HUES6 (cell line): ENCODE data around the gene ATF4.
A peak's percentile ranks its signal among the peaks of the same experiment; 100 is the strongest.

Source experiments
- H3K27ac ChIP-seq: 2 replicates; pipeline ENCODE4 v1.7.0; 2013; ENCODE audit warnings: low read depth, mild to moderate bottlenecking, low read length, inconsistent platforms
- H3K27me3 ChIP-seq: 2 replicates; pipeline ENCODE4 v1.6.1; 2013; ENCODE audit warnings: low read length; ENCODE audit not compliant: control insufficient read depth, insufficient read depth
- H3K36me3 ChIP-seq: 2 replicates; pipeline ENCODE4 v1.6.1; 2013; ENCODE audit warnings: low read length; ENCODE audit not compliant: control insufficient read depth, insufficient read depth
- H3K4me1 ChIP-seq: 2 replicates; pipeline ENCODE4 v1.6.1; 2013; ENCODE audit warnings: low read length; ENCODE audit not compliant: control insufficient read depth, insufficient read depth
- H3K4me3 ChIP-seq: 2 replicates; pipeline ENCODE4 v1.5.1; 2013; ENCODE audit warnings: low read depth, low read length
- H3K9ac ChIP-seq: one replicate; pipeline ENCODE4 v1.6.1; 2013; ENCODE audit warnings: mild to moderate bottlenecking, low read length
- H3K9me3 ChIP-seq: 2 replicates; pipeline ENCODE4 v1.6.1; 2013; ENCODE audit warnings: low read depth, low read length; ENCODE audit not compliant: control insufficient read depth, insufficient read depth

ATF4 gene

GRCh38 chr22:39522567-39523300 is 2.4 kb downstream of the ATF4 start:
- Histone ChIP-seq H3K27me3 (peaks cover 2% of the 10 kb centered on the region; the same call in 1 of the 2 replicates), H3K36me3 (peaks cover 47% of the 10 kb centered on the region)

DNA sequence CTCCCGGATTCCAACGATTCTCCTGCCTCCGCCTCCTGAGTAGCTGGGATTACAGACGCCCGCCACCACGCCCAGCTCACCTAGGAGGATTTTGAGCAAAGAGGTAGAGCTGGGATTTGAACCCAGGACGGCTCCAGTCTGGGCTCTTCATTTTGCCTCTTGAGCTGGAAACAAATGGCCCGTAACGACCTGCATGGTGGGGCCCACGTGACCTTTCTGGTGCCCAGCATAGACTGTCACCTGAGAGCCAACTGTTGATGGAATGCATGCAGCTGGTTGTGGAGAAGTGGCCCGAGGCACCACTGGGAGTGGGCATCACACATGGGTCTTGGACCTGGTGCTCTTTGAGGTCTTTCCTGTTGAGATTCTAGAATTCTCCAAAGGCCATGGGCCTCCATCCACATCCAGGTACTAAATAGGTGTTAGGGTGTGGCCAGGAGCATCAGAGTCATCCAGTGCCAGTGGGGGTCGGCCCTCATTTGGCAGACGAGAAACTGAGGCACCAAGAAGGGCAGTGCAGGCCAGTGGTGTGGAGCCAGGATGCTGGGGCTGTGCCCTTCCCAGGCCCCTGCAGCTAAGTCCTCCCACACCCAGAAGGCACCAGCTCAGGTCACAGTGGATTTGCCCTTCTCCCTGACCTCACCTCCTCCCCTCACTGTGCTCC is 3.9 kb downstream of the ATF4 start:
- Histone ChIP-seq H3K36me3 (peaks cover 56% of the 10 kb centered on the region), H3K27me3 (no peaks in the 10 kb centered on the region), H3K4me1 (peaks cover 20% of the 10 kb centered on the region; the same call in 1 of the 2 replicates), H3K27ac (no peak overlapping the region), H3K9ac (no peak overlapping the region), H3K4me3 (no peak overlapping the region), H3K9me3 (no peaks in the 10 kb centered on the region)

More at GRCh38 chr22:39522567-39523300, 2.4 kb downstream of the ATF4 start:
- Histone ChIP-seq H3K4me3 (peak overlapping the region; percentile 80), H3K9ac (peak overlapping the region; percentile 41), H3K4me1 (peaks cover 15% of the 10 kb centered on the region), H3K27ac (no peak overlapping the region), H3K9me3 (no peaks in the 10 kb centered on the region)

GRCh38 chr22:39524753-39525657 is 4.6 kb downstream of the ATF4 start:
- Histone ChIP-seq H3K9me3 (no peaks in the 10 kb centered on the region), H3K9ac (no peak overlapping the region), H3K36me3 (peaks cover 63% of the 10 kb centered on the region), H3K4me3 (no peak overlapping the region), H3K27ac (no peak overlapping the region), H3K27me3 (no peaks in the 10 kb centered on the region), H3K4me1 (peaks cover 26% of the 10 kb centered on the region; the same call in 1 of the 2 replicates)

GRCh38 chr22:39525658-39525975 is 5.3 kb downstream of the ATF4 start:
- Histone ChIP-seq H3K9me3 (no peaks in the 10 kb centered on the region), H3K36me3 (peaks cover 66% of the 10 kb centered on the region), H3K9ac (no peak overlapping the region), H3K27ac (no peak overlapping the region), H3K27me3 (no peaks in the 10 kb centered on the region), H3K4me1 (peaks cover 26% of the 10 kb centered on the region; the same call in 1 of the 2 replicates), H3K4me3 (no peak overlapping the region)

GRCh38 chr22:39526736-39527171 is 6.4 kb downstream of the ATF4 start:
- Histone ChIP-seq H3K27me3 (no peaks in the 10 kb centered on the region), H3K4me1 (peaks cover 34% of the 10 kb centered on the region), H3K9ac (no peak overlapping the region), H3K9me3 (no peaks in the 10 kb centered on the region), H3K4me3 (no peak overlapping the region), H3K27ac (no peak overlapping the region), H3K36me3 (peaks cover 61% of the 10 kb centered on the region)

- Histone ChIP-seq H3K9me3 (no peaks in the 10 kb centered on the region), H3K27me3 (no peaks in the 10 kb centered on the region), H3K36me3 (peaks cover 53% of the 10 kb centered on the region), H3K4me1 (peaks cover 37% of the 10 kb centered on the region), H3K27ac (no peak overlapping the region), H3K9ac (peak overlapping the region; percentile 9), H3K4me3 (no peak overlapping the region)
Measured at GRCh38 chr22:39527481-39527961, 7.2 kb downstream of the ATF4 start.

GRCh38 chr22:39528080-39528661 is 7.8 kb downstream of the ATF4 start:
- Histone ChIP-seq H3K27ac (no peak overlapping the region), H3K4me1 (peaks cover 37% of the 10 kb centered on the region), H3K9me3 (no peaks in the 10 kb centered on the region), H3K36me3 (peaks cover 47% of the 10 kb centered on the region), H3K9ac (peak overlapping the region; percentile 1), H3K4me3 (no peak overlapping the region), H3K27me3 (no peaks in the 10 kb centered on the region)

DNA sequence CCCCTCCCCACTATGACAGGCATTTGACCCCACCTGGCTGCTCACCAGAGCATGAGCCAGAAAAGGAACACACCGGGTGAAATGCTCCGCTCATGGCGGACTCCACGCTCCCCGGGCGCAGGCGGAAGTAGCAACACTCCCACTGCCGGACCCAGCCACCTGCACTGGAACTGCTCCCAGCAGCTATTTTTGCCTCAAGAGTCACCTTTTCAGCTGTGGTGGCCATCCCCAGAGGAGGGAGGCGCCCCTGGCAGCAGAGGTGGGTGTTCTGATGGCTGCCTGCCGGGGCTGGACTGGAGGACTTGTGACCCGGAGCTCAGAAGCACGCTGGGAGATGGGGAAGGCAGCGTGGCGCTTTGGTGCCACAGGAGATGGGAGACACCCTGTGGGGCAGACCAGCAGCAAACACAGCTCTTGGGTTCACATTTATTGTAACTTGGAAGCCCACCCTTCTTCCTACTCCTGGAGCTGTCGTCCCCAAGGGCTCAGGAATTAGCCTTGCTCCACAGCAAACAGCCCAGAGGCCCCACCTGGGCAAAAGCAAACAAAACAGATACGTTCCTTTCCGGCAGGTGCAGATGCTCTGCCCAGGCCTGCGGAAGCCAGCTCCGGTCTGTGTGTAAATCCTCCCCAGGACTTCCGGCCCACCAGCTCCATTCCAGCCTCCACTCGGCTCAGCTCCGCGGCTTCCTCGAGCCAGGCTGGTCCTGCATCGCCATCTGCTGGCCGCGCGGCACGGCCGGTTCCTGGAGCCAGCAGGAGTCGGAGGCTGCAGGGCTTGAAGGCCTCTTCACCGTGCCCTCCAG is 8.5 kb downstream of the ATF4 start:
- peak overlapping the region; percentile 7 for H3K9ac ChIP-seq
- H3K36me3 ChIP-seq, result peaks cover 42% of the 10 kb centered on the region
- H3K27ac ChIP-seq, result no peak overlapping the region
- no peaks in the 10 kb centered on the region for H3K27me3 ChIP-seq
- no peaks in the 10 kb centered on the region for H3K9me3 ChIP-seq
- H3K4me3 ChIP-seq, result no peak overlapping the region
- peaks cover 41% of the 10 kb centered on the region for H3K4me1 ChIP-seq

DNA sequence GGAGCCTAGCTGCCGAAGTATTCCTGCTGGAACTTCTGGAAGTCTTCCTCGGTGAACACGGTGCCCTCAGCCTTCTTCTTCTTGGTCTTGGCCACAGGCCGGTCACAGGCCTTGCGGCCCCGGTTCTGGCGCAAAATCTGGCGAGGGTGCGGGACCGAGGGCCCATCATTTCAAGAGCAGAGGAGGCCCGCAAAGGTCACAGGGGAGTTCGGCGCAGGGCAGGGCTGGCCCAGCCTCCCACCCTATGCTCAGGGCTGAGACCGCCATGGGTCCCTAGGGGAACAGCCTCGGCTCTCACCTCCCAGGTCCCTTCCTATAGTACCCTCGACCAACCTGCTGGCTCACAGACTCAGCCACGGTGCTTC is 9.1 kb downstream of the ATF4 start:
- Histone ChIP-seq H3K4me3 (no peak overlapping the region), H3K27ac (no peak overlapping the region), H3K9me3 (no peaks in the 10 kb centered on the region), H3K9ac (peak overlapping the region; percentile 7), H3K36me3 (peaks cover 36% of the 10 kb centered on the region), H3K4me1 (peaks cover 47% of the 10 kb centered on the region), H3K27me3 (no peaks in the 10 kb centered on the region)

DNA sequence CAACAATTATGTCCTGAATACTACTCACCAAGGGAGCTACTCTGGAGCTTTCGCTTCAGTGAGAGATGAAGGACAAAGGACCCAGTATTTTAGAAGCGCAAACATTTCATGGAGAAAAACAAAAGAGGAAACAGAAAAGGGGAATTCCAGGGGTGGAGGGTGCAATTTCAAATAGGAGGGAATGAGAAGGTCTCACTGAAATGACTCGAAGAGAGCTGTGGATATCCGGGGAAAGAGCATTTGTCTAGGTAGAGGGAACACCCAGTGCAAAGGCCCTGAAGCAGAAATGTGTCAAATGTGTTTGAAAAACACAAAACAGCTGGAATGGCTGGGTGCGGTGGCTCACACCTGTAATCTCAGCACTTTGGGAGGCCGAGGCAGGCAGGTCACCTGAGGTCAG is 9.8 kb downstream of the ATF4 start:
- Histone ChIP-seq H3K36me3 (peaks cover 30% of the 10 kb centered on the region), H3K9me3 (no peaks in the 10 kb centered on the region), H3K27me3 (no peaks in the 10 kb centered on the region), H3K4me3 (no peak overlapping the region), H3K27ac (no peak overlapping the region), H3K9ac (no peak overlapping the region), H3K4me1 (peaks cover 52% of the 10 kb centered on the region)
